HG03060 (cell line): ENCODE measurements around the gene ZBTB45.
"Not testable (repeated sequence)": the region's sequence is repeated elsewhere in the genome, so short reads cannot be mapped to it uniquely, and the experiment has no call there.

Source experiments
- ATAC-seq: cut with Tn5 transposase; IDR thresholded peaks from one replicate; pipeline ENCODE4 v1.9.1; 2021; ENCODE audit warnings: low read depth, moderate number of reproducible peaks; ENCODE audit not compliant: unreplicated experiment

The ZBTB45 gene

DNA sequence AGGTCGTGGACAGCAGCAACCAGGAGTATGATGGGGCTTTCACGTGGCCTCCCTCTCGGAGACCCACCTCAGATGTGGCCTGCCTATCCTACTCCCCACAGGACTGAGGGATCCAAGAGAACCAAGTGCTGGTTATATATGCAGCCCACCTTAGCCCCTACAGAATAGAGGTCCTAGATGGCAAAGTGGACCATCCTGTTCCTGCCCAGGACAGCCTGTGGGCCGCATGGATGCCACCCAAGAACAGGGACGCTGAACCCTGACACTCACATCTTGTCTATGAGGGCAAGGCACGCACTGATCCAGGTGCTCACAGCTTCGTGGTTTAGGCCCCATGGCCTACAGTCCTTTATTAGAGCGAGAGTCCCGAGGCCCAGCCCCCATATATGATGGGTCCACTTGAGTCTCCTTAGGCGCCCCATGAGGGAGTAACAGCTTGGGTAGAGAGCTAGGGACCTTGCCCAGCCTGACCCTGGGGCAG is 6.4 kb downstream of the ZBTB45 start:
- no peak for ATAC-seq

- ATAC-seq = no peak
Measured at GRCh38 chr19:58511353-58512208, 8.0 kb downstream of the ZBTB45 start, which contains the start of gene SLC27A5. Gene SLC27A5 (minus strand): TSS chr19:58511992. CDS start chr19:58511955, 37 bp downstream.

DNA sequence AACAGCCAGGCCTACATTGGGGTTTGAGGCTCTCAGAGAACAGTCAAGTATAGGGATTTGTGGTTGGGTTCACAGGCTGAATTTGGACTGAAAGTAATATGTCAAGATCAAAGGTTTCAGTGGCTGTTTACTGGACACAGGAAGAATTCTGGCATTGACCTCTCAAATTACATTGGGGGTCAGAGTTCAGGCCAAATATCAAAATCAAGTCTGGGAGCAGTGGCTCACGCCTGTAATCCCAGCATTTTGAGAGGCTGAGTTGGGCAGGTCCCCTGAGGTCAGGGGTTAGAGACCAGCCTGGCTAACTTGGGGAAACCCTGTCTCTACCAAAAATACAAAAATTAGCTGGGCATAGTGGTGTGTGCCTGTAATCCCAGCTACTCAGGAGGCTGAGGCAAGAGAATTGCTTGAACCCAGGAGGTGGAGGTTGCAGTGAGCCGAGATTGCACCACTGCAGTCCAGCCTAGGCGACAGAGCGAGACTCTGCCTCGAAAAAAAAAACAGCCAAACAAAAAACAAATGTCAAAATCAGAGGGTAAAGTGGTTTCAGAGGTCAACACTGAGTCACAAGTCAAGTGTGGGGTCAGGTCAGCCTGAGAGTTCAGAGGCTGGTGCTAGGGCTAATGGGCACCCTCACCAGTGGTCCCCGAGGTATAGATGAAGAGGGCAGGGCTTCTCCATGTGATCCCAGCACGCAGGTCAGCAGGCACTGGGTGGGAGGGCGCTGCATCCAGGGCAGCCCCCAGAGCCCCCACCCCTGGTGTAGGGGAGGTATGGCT is 9.3 kb downstream of the ZBTB45 start:
- no peak for ATAC-seq

GRCh38 chr19:58509731-58510083 is 9.9 kb downstream of the ZBTB45 start:
- ATAC-seq = no peak

GRCh38 chr19:58507602-58508223 is 11.9 kb downstream of the ZBTB45 start:
- ATAC-seq = not testable (repeated sequence)

DNA sequence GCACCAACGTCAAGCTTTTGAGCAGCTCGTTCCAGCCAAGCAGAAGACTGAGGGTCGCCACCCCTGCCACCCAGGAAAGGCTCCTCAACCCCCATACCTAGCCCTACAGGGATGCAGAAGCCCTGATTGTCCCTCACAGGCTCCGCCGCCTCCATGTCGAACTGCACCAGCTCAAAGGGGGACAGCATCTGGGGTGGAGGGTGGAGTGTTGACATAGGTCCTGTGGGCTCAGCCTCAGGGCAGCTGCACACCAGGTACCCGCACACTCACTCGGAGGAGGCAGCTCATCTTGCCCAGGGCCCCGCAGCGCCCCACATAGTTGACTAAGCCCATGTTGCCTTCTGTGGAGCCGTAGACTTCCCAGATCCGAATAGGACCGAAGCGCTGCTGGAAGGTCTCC is 19.4 kb downstream of the ZBTB45 start:
- no peak for ATAC-seq

DNA sequence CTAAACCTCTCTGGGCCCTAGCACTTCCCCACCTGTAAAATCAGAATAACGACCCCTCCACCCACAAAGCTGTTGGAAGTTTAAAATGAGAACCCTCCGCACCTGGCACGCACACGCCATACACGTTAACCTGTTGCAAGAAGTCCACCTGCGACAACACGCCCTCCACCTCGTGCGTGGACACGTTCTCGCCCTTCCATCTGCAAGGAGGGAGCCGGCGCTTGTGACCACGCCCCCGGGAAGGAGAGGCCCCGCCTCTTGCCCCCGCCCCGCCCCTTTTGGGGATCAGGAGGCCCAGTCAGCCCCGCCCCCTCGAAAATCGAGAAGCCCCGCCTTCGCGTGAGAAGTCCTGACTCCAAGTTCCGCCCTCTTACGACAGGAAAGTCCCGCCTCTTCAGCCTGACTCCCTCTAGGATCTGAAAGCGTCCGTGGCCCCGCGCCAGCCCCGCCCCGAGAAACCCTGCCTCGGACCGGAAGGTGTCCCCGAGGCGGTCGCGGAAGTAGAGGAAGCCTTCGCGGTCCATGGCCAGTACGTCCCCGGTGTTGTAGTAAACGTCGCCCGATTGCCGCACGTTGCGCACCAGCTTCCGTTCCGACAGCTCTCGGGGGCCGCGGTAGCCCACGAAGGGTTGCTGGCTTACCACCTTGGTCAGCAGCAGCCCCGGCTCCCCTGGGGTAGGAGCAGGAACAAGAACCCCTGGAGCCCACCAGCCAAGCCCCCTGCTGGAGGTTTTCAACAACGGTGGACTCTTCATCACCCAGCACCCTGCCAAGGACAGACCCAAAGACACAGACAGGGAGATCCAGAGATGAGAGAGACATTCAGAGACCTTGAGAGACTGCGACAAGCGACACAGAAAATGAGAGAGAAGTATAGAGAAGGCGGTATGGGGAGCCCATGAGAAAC is 20.3 kb downstream of the ZBTB45 start:
- ATAC-seq = peak; percentile 78

DNA sequence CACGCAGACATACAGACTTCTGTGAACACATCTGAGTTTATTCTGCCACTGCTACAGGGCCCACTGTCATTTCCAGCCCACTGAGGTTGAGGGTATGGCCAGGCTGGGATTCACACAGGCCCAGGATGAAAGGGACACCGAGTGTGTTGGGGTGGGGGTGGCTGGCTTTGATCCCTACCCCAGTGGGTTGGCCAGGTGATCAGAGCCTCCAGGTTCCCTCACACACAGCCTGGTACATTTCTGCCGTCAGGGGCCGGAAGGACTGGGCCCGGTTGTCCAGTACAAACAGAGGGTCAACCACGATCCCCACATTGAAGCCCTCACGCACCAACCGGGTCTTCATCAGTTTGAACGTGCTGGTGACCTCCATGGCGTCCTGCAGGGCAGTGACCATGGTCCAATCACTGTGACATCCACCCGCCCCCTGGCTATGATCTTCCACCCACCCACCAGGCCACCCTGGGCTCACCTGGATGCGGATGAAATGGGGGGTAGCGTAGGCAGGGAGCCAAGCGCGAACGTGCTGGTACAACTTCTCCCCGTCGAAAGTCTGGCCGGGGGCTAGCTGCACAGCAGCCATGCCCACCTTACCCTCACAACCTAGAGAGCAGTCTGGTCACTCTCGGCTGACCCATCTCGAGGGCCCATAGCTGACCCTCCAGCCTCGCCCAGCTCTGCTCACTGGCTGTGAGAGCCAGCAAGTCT is 21.1 kb downstream of the ZBTB45 start:
- no peak for ATAC-seq

DNA sequence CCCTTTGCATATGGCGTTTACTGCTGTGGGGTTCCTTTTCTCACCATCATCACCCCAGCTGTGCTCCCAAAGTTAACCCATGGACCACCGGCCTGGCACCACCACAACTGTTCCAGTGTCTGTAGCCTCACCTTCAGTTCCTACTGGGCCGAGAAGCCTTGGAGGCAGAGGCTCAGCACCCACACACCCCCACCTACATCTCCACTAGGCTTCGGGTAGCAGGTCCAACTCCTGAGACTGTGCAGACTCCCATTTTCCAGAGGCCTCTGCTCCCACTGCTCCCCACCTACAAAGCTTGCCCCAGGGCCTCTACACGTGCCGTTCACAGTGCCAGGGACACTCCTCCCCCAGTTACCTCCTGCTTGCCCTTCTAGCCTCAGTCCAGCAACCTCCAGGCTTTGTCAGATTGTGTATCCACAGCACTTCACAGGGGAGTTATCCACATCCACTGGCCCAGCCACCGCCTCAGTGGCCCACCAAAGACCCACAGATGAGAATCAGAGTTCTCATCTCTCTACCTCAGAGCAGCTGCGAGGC is 21.9 kb downstream of the ZBTB45 start:
- no peak for ATAC-seq

GRCh38 chr19:58492265-58492664 is 27.3 kb downstream of the ZBTB45 start:
- no peak for ATAC-seq

DNA sequence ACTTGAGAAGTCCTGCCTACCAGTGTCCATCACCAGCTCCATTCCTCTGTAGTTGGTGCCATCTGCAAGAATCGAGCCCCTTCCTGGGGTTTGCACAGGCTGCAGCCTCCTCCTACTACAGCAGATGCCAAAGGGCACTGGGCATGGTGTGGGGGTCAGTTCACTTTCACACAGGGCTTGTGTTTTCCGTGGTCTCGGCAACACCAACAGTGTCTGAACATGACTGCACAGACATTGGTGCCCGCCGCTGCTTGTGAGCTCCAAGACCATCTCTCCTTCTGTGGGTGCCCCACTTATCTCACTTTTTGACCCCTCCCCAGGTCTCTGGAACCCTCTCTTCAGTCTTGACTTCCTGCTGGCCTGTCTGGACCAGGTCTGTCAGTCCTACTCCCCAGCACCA is 28.2 kb downstream of the ZBTB45 start:
- ATAC-seq = no peak

DNA sequence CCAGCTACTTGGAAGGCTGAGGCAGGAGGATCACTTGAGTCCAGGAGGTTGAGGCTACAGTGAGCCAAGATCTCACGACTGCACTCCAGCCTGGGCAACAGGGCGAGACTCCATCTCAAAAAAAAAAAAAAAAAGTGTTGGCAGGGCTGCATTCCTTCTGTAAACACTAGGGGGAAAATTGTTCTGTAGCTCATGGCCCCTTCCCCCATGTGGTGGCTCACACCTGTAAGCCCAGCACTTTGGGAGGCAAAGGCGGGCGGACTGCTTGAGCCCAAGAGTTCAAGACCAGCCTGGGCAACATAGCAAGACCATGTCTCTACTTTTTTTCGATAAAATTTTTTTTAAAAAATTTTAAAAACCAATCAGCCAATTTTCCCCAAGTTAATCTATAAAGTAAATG is 35.3 kb downstream of the ZBTB45 start:
- ATAC-seq = not testable (repeated sequence)

- no peak for ATAC-seq
Measured at GRCh38 chr19:58483776-58484175, 35.8 kb downstream of the ZBTB45 start.

GRCh38 chr19:58482372-58482771 is 37.2 kb downstream of the ZBTB45 start:
- no peak for ATAC-seq

DNA sequence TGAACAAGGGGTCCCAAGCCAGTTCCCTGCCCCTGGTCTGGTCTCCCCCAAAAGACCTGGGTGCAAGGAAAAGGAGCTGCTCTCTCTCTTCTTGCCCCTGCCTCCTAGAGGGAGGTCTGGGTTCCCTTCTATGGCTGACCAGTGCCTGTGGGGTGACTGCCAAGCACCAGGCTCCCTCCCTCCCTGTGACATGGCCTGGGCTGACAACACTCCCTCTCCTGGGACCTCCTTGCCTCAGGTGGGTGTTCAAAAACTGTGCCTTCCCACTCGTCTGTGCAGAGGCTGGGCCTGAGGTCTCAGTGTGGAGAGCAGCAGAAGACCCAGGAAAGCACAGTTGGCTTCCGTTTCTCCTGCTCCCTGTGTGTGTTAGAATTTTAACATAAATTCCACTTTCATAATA is 38.8 kb downstream of the ZBTB45 start:
- no peak for ATAC-seq

GRCh38 chr19:58480481-58480830 is 39.2 kb downstream of the ZBTB45 start:
- no peak for ATAC-seq

DNA sequence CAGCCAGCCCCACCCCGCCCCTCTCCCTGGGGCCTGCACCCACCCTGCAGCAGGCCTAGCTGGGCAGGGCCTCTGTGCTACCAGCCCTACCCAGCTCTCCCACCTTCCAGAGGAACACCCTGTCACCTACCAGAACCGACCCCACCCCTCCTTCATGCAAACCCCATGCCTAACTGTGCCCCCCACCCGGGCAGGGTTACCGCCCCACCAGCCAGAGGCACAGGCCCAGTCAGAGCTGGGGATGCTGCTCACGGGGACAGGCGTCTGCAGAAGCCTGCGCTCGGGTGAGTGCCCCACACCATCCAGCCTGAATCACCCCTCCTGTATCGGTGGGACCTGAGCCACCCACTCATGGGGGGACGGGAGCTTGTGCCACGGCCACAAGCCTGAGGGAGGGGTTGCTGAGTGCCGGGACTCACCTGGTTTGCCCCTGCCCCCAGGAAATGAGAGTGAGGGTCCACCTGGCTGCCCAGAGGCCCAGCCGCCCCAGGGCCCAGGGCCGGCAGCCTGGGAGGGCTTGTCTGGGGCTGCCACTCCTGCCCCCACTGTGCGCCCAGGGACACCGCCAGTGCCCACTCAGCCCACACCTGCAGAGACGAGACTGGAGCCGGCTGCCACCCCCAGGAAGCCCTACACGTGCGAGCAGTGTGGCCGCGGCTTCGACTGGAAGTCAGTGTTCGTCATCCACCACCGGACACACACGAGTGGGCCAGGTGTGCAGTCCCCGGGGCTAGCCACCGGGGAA is 39.7 kb downstream of the ZBTB45 start:
- ATAC-seq = no peak

- ATAC-seq = no peak
Measured at GRCh38 chr19:58479303-58479702, 40.3 kb downstream of the ZBTB45 start.

DNA sequence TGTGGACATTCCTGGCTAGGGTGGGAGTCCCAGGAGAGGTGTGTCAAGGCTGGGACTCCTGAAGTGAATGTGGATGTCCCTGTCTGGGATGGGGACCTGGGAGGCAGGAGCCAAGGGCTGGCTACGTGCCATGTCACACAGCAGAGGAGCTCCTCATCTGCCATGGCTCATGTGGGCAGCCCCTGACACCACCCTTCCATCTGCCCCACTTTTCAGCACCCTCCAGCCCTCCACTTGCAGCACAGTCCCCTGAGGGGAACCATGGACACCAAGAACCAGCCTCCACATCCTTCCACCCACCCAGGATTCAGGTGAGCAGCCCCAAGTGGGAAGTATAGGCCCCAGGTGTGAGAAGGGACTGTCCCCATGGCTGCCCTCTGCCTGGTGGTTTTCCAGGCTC is 41.7 kb downstream of the ZBTB45 start:
- no peak for ATAC-seq
